GM12873 (cell line): ENCODE measurements around the gene WNT6.

Source experiments
- TF ChIP-seq, protein P1 (sequence below): IDR thresholded peaks from 2 replicates; pipeline ENCODE4 v1.5.1; 2012; ENCODE audit warnings: low read depth, mild to moderate bottlenecking, moderate library complexity, low read length, control low read depth; ENCODE audit not compliant: insufficient read depth; ENCODE audit errors: missing control alignments

The WNT6 gene

DNA sequence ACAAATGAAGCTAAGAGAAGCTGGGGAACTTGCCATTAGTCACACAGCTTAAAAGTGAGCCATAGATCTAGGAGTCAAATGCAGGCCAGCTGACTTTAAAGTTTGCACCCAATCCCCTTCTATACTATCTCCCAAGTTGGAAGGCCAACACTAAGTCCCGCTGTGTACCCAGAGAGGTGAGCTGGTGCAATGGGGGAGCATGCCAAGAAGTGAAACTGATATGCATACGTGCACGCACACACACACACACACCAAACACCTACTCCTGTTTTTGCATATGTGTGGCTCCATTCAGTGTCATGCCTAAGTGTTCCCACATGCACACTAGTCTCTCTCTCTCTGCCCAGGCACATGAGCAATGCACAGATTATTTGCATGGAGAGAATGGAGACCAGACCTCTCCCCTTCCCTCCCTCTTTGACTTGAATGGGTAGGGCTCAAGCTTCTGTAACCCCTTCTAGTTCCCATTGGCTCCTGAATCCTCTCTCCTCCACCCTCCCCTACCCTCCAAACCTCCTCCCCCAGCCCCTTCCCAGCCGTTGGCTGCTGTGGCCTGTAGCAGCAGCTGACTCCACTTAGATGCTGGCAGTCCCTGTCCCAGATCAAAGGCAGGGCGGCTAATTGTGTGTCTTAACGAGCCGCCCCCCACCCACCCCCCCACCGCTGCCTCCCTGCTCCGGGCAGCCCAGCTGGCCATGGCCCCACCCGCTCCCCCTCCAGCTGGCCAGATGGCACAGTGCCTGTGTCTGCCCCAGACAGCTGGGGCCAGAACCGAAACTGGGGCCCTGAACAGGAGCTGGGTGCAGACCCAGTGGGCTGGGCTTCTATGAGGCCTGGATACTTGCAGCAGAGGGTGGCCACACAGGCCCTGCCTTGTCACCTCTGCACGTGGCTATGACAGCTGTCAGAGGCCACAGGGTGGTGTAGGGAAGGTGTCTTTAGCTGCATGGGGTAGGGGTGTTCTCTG is 26.7 kb downstream of the WNT6 start:
- TF ChIP-seq, protein P1, sequence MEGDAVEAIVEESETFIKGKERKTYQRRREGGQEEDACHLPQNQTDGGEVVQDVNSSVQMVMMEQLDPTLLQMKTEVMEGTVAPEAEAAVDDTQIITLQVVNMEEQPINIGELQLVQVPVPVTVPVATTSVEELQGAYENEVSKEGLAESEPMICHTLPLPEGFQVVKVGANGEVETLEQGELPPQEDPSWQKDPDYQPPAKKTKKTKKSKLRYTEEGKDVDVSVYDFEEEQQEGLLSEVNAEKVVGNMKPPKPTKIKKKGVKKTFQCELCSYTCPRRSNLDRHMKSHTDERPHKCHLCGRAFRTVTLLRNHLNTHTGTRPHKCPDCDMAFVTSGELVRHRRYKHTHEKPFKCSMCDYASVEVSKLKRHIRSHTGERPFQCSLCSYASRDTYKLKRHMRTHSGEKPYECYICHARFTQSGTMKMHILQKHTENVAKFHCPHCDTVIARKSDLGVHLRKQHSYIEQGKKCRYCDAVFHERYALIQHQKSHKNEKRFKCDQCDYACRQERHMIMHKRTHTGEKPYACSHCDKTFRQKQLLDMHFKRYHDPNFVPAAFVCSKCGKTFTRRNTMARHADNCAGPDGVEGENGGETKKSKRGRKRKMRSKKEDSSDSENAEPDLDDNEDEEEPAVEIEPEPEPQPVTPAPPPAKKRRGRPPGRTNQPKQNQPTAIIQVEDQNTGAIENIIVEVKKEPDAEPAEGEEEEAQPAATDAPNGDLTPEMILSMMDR: no peak

DNA sequence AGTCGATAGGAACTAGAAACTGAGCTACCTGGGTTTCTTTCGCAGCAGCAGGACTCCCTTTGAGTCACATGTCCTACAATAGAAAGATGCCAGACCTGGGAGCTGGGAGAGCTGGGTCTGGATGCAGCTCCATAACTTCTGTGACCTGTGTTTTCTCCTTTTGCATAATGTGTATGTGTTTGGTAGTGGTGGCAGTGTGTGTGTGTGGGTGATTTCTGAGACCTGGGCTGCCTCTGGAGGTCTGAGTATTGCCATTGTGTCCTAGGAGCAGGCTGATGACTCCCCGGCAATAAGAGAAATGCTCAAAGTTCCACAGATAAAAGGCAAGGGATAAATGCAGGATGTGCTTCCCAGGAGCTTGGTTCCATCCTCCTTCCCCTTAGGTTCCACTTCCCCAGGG is 27.5 kb downstream of the WNT6 start:
- TF ChIP-seq, protein P1: no peak

DNA sequence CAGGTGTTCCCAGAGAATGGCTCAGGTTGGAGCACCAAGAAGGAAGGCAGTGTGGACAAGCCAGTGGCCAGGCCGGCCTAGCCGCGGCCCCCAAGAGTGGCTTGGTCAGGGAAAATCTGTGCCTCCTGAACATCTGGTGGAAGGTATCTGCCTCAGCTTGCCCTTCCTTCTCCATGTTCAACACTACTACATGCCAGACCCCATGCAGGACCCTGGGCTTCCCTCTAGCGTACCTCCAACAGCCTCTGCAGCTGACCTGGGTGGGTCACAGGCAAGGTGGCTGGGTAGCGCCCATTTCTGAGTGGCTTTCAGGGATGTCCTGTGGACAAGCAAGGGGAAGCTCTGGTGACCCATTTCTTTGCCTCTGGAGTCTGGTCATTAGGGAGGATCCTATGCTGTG is 28.7 kb downstream of the WNT6 start:
- TF ChIP-seq, protein P1: no peak

DNA sequence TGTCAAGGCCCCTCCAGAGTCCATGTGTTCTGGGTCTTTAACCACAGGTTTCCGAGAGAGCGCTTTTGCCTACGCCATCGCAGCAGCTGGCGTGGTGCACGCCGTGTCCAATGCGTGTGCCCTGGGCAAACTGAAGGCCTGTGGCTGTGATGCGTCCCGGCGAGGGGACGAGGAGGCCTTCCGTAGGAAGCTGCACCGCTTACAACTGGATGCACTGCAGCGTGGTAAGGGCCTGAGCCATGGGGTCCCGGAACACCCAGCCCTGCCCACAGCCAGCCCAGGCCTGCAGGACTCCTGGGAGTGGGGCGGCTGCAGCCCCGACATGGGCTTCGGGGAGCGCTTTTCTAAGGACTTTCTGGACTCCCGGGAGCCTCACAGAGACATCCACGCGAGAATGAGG is 30.3 kb downstream of the WNT6 start:
- TF ChIP-seq, protein P1: no peak

DNA sequence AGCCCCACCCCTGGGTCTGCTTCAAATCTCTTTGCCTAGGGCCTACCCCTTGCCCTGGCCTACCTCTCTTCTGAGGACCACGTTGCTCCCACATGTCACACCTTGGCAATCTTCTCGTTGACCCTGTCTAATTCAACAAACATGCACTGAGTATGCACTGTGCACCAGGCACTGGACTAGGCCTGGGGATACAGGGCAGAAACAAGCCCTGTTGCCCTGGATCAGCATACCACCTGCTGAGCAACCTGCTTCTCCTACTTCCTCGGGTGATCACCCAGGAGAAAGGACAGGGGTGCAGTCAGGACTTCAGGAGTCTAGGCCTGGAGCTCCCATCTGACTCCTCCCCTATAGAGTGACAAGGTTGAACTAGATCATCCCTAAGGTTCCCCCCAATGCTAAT is 30.8 kb downstream of the WNT6 start:
- TF ChIP-seq, protein P1: no peak

DNA sequence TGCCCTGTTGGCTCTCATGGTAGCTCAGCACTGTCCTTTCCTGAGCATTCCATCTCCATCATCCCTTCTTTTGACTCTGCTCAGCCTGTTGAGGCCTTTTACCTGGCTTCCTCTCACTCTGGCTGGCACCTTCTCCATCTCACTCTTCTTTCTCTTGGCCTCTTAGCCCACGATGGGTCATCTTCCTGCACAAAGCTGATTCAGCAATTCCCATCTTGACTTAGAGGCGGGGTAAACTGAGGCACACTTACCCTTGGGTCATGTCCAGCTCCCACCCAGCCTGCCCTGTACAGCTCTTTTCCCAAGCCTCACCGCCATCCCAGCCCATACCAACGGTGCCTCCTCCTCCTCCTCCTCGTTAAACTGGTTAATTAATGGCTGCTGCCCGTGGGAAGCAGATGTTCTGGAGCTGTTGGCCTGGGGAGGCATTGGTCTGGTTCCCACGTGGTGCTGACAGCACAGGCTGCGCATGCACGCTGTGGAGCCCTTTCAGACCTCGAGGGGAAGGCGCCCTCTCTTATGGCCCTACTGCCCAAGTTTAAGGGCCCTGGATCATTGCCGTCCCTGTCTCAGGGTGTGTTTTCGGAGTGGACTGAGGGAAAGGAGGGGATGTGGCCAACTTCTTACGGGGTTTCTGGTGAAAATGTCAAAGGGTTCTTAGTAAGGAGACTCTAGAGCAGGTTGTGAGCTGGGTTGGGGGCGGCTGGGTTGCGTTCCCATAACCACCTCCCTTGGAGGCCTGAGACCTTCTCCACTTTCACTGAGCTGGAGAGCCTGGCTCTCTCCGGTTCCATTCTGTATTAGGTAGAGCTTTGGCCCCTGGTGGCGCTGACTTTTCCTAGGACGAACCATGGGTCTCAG is 31.9 kb downstream of the WNT6 start:
- TF ChIP-seq, protein P1: no peak
